NCI-H1694 (cell line): ENCODE results near the gene C6orf141.

Source experiments
- DNase-seq: peaks from one replicate; lab custom pipeline; 2025; lab: John Stamatoyannopoulos, UW

C6orf141 gene

DNA sequence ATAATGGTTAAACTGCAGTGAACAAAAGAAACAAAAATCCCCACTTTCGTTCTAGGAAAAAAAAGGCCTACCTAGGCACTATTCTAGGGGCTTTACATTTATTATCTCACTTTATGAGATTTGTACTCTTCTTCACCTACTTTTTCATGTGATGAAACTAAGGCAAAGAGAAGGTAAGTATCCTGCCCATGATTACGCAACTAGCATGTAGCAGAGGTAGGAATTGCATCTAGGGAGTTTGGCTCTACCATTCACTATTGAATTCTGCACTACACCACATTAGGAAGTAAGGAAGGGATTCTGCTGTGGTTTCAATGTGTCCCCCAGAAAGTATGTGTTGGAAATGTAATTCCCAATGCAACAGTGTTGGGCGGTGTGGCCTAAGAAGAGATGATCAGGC, 11.4 kb upstream of the C6orf141 start:
- DNase-seq = no peak

DNA sequence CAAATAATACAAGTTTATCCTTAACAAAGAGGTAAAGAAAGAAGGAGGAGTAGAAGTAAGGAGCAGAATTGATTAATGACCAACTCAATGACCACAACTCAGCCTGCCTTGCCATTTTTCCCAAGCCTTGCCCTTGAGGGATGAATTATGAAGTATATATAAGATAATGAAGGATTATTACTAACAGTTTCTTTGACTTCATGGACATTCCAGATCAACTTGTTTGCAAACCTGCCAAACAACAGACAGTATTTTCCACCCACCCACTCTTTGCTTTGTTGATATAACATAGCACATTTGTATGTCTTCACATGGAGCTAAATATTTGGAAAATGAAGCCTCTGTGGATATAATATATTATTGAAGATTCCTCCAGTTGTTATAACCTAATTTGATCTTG, 9.9 kb upstream of the C6orf141 start:
- no peak for DNase-seq

DNA sequence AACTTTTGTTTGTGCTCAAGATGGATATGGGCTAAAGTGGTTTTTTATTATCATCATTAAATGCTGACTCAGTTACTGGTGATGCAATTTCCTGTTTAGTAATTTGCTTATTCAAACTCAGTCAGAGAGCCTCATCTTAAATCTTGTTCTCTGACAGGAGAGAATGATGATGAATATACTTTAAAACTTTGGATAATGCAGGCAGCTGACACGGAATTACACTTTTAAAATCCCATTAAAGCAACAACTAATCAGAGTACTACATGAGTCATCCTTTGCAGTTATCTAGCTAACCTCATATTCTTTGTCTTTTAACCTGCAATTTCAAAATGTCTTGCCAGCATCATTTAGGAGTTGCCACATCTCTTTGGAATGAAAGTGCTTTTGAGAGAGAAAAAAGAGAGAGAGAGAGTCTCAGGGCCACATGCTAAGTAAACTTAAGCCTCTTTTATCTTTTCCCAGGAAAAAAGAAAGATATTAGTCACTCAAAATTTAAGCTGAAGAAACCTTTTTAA, 9.2 kb upstream of the C6orf141 start:
- no peak for DNase-seq

DNA sequence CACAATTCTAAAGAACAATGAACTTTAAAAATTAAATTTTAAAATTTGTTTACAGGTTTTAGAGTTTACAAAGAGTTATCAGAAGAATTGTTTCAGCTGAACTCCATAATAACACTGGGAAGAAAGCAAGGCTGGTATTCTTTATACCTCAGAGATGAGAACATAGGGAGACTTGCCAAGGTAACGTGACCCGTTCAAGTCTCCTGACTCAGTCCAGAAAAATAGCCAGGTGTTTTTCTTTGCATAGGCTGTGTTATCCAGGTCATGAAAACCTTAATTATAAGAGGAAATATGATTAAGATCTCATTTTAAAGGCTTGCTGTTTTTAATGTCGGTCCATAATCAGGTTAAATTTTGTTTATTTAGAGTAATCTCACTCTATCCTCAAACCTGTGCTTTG, 8.5 kb upstream of the C6orf141 start:
- no peak for DNase-seq

DNA sequence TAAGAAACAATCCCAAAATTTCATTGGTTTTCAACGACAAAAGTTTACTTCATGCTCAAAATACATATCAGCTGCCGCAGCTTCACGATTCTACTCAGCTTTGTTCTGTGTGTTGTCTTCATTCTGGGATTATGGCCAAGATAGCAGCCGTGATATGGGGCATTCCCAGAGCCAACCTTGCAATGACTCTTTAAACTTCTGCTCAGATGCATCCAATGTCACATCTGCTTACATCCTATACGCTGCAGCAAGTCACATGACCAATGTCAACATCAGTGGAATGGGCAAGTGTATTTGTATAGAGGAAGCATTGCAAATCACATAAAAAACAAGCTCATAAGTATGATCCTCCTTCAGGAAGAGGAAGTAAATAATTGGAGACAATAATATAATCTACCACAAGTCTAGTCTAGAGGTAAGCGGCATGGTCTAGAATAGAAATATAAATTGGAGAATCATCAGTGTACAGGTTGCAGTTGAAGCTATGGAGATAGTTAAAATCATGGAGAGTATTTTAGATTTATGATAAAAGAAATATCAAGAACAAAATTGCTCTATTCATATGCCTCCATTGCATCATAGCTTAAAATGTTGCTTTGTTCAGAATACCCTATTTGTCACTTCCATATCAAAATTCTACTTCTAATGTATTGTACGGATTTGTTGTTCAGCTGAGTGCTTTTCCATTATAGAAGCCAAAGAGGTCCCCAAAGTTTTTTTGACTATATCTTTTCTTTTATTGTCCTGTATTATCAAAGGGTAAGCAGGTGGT, 7.2 kb upstream of the C6orf141 start:
- DNase-seq = no peak

GRCh38 chr6:49546331-49546730, 4.1 kb upstream of the C6orf141 start:
- DNase-seq = no peak

DNA sequence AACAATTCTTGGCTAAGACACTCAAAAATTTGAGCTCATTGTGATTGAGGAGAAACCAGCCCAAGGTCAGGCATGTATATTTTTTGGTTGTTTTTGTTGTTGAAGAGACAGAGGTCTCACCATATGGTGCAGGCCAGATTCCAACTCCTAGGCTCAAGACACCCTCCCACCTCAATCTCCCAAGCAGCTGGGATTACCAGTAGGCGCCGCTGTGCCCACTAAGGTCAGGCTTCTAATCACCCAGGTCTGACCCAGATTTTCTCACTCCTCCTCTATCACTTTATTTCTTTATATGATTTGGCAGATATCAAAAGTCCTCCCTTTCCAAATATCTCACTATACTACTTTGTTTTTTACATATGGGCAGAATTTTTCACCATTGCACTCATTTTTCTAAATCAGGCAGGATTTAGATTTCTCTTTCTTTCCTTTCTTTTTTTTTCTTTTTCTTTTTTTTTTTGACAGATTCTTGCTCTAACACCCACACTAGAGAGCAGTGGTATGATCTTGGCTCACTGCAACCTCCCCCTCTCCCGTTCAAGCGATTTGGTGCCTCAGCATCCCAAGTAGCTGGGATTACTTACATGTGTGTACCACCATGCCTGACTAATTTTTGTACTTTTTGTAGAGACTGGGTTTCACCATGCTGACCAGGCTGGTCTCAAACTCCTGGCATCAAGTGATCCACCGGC, 1.7 kb upstream of the C6orf141 start:
- DNase-seq = no peak

DNA sequence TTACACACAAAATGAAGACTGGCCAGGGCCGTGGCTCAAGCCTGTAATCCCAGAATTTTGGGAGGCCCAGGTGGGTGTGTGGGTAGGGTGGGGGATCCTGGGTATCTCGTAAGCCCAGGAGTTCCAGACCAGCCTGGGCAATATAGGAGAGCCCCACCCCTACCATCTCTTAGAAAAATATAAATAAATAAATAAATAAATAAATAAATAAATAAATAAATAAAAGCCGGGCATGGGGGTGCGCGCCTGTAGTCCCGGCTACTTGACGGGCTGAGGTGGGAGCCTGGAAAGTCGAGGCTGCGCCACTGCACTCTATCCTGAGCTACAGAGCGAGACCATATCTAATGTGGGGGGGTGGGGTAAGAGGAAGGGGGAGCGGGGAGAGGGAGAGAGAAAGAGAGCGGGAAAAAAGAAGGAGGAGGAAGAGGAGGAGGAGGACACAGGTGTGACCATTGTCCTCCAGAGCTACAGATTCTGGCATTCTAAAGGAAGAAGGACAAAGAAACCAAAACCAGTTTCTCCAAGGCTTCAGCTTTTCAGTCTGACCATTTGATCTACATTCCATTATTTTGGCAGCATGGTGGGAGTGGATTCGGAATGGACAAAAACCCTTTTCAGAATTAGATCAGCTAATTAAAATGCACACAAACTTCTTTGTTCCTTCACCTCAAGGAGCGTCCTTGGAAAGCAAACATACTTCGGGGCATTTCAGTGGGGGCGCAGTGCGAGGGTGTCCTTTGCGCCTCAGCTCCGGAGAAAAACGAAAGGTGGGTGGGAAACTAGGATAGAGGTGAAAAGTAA, 577 bp upstream of the C6orf141 start:
- DNase-seq = no peak

DNA sequence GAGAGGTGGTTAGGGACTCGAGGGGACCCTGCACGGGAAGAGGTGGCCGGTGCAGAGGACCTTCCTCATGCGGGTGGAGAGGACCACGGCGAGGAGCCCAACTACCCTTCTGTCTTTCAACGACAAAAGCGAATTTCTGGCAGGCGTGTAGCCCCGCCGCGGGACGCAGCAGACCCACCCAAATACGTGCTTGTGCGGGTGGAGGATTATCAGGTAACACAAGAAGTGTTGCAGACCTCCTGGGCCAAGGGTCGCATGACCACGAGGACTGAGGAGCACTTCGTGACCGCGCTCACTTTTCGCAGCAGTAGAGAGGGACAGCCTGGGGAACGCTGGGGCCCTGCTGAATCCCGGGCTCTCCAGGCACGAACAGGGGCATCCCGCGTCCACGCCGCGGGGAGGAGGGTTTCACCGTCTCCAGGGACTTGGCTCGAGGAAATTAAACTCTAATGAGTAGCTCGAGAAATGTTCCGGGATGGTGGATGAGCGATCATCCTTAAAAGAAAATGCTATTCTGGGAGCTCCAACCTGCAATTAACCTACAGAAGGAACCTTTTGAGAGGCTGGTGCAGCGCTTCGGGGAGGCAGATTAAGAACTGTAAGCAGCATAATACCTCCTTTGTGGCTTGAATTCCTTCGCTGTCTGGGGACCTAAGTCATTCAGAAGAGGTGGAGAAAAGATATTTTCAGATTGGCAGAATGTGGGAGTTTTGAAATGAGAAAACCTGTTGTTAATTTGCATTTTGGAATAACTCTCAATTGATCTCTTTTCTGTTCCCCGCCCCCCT, 804 bp downstream of the C6orf141 start:
- DNase-seq = no peak

- DNase-seq = no peak
Measured at GRCh38 chr6:49551866-49552129, 1.3 kb downstream of the C6orf141 start.

- no peak for DNase-seq
Measured at GRCh38 chr6:49552596-49552995, 2.1 kb downstream of the C6orf141 start.

DNA sequence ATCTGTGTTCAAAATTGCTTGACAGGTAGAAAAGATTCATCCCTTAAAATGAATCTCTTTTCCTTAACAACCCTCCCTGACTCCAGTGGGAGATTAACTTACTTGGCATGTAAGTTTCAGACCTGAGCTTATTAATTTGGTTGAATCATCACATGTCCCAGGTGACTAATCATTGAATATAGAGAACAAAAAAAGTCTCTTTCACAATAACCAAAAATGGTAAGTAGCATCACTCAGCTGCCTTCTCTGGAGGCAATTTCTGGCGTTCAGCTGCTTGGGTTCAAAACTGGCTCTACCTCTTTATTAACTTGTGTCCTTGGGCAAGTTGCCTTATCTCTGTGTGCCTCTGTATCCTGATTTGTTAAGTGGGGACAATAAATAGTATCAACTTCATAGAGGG, 2.9 kb downstream of the C6orf141 start:
- DNase-seq = no peak

- no peak for DNase-seq
Measured at GRCh38 chr6:49555951-49556350, 5.5 kb downstream of the C6orf141 start.

- no peak for DNase-seq
Measured at GRCh38 chr6:49556429-49556837, 6.0 kb downstream of the C6orf141 start.

GRCh38 chr6:49557177-49557576, 6.7 kb downstream of the C6orf141 start:
- no peak for DNase-seq

DNA sequence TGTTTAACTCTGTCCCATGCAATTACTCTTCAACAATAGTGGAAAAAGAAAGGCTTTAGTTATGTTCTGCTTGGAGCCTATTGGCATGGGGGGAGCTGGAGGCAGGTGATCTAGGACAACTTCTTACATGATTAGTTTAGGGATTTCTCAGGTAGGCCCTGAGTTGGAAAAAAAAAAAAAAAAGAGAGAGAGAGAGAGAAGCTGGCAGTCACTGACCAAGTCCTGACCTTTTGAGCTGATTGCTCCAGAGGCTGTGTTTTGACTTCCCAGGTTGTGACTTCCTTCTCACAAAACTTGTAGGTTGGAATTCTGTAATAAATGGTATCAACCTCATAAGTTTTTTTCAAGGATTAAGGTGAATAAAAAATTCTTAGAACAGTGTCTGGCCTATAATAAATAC, 7.8 kb downstream of the C6orf141 start:
- DNase-seq = no peak

GRCh38 chr6:49563006-49563886, 12.8 kb downstream of the C6orf141 start:
- no peak for DNase-seq

DNA sequence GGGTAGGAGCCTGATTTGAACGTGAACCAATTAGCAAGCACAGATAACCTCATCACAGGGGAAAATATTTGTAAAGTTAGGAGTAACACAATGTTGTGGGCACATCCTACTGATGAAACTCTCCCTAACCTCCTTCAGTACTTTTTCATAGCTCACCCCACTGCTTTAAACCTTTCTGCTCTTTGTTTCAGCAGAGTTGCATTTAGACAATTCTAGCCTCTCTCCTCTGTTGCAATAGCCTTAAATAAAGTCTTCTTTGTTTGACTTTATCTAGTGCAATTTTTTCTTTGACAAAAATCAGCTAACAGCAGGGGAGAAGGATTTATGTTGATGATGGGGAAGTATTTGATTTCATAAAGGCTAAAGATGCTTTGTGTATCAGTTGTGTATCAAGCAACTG, 14.1 kb downstream of the C6orf141 start:
- no peak for DNase-seq

GRCh38 chr6:49565261-49565660, 14.8 kb downstream of the C6orf141 start:
- DNase-seq = no peak

- no peak for DNase-seq
Measured at GRCh38 chr6:49565855-49566254, 15.4 kb downstream of the C6orf141 start.

DNA sequence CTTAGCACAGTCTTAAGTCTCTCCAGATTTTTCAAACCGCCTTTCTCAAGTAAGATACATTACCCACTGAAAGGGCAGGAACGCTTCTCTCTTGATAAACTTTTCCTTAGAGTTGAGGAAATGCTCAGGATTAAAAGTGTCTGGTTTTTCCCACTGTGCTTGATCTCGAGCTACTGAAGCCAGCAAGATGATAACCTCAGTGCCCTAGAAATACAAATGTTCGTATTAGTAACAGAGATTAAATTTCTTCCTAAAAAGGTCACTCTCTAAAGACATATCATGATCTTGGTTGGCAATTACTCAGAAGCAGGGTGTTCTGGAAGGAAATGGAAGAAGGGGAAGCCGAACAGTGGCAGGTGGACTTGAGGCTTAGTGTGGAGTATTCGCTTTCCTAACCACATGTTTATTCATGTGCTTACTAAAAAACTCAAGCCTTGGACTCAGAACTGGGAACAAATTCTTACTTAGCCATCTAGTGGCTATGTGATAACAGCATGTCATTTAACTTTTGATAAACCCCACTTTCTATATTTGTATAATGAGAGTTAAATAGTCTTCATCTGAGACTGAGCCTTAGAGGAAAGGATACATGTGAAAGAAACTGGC, 20.1 kb downstream of the C6orf141 start:
- no peak for DNase-seq
